HL-60 (cell line): ENCODE results near the gene PPP1R12C.

ENCODE experiments used
- DNase-seq, 2 experiments: peaks; one replicate each; pipeline ENCODE4 v3.0.0-alpha.2; 2010 to 2020; ENCODE audit warnings: low read depth in 1 of 2, low spot score in 1 of 2
- H3K27ac ChIP-seq: fragments of 250-450 bp; sonication (Bioruptor Pico); replicated peaks from 2 replicates; pipeline ENCODE4 v1.5.1; 2020; ENCODE audit warnings: mild to moderate bottlenecking, moderate library complexity
- H3K27me3 ChIP-seq: fragments of 250-450 bp; sonication (Bioruptor Pico); 2 replicates; pipeline ENCODE4 v1.5.1; 2021; ENCODE audit warnings: mild to moderate bottlenecking, moderate library complexity; ENCODE audit not compliant: insufficient read depth, poor library complexity, severe bottlenecking
- H3K4me3 ChIP-seq: replicated peaks from 2 replicates; pipeline ENCODE4 v1.5.1; 2011; ENCODE audit warnings: mild to moderate bottlenecking, control low read depth, low read length; ENCODE audit not compliant: insufficient read depth
- GABPA ChIP-seq: IDR thresholded peaks from 2 replicates; pipeline ENCODE4 v1.6.1; 2012; ENCODE audit warnings: low read depth
- POLR2AphosphoS5 ChIP-seq: IDR thresholded peaks from 2 replicates; pipeline ENCODE4 v1.6.1; 2012; ENCODE audit warnings: low read depth
- SPI1 ChIP-seq: IDR thresholded peaks from 2 replicates; pipeline ENCODE4 v1.6.1; 2012; ENCODE audit warnings: low read depth, mild to moderate bottlenecking, borderline replicate concordance
- TF ChIP-seq, protein P1 (sequence below): IDR thresholded peaks from one replicate; pipeline ENCODE4 v1.5.1; 2011; ENCODE audit warnings: low read length, control low read depth, inconsistent platforms; ENCODE audit not compliant: insufficient read depth
- TF ChIP-seq, protein P2 (sequence below): IDR thresholded peaks from 2 replicates; pipeline ENCODE4 v1.6.1; 2012; ENCODE audit warnings: low read depth; ENCODE audit not compliant: insufficient replicate concordance

PPP1R12C gene

DNA sequence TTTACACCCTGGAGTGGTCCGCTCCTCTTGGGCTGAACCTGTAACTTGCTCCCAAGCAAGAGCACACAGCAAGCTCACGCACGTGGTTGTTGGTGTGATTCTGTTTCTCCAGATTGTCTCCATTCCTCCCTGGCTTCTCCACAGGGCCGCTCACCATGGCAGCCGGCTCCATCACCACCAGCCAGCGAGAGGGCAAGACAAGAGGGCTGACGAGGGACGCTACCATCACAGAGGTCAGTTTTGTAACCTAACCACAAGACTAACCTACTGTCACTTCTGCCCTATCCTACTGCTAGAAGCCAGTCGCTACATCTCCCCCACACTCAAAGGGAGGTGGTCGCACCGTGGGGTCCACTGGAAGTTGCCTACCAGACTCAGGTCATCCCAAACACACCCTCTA, 74.7 kb downstream of the PPP1R12C start:
- TF ChIP-seq POLR2AphosphoS5 (no peak), SPI1 (no peak), GABPA (no peak)
- TF ChIP-seq, protein P1, sequence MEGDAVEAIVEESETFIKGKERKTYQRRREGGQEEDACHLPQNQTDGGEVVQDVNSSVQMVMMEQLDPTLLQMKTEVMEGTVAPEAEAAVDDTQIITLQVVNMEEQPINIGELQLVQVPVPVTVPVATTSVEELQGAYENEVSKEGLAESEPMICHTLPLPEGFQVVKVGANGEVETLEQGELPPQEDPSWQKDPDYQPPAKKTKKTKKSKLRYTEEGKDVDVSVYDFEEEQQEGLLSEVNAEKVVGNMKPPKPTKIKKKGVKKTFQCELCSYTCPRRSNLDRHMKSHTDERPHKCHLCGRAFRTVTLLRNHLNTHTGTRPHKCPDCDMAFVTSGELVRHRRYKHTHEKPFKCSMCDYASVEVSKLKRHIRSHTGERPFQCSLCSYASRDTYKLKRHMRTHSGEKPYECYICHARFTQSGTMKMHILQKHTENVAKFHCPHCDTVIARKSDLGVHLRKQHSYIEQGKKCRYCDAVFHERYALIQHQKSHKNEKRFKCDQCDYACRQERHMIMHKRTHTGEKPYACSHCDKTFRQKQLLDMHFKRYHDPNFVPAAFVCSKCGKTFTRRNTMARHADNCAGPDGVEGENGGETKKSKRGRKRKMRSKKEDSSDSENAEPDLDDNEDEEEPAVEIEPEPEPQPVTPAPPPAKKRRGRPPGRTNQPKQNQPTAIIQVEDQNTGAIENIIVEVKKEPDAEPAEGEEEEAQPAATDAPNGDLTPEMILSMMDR: no peak
- TF ChIP-seq, protein P2, sequence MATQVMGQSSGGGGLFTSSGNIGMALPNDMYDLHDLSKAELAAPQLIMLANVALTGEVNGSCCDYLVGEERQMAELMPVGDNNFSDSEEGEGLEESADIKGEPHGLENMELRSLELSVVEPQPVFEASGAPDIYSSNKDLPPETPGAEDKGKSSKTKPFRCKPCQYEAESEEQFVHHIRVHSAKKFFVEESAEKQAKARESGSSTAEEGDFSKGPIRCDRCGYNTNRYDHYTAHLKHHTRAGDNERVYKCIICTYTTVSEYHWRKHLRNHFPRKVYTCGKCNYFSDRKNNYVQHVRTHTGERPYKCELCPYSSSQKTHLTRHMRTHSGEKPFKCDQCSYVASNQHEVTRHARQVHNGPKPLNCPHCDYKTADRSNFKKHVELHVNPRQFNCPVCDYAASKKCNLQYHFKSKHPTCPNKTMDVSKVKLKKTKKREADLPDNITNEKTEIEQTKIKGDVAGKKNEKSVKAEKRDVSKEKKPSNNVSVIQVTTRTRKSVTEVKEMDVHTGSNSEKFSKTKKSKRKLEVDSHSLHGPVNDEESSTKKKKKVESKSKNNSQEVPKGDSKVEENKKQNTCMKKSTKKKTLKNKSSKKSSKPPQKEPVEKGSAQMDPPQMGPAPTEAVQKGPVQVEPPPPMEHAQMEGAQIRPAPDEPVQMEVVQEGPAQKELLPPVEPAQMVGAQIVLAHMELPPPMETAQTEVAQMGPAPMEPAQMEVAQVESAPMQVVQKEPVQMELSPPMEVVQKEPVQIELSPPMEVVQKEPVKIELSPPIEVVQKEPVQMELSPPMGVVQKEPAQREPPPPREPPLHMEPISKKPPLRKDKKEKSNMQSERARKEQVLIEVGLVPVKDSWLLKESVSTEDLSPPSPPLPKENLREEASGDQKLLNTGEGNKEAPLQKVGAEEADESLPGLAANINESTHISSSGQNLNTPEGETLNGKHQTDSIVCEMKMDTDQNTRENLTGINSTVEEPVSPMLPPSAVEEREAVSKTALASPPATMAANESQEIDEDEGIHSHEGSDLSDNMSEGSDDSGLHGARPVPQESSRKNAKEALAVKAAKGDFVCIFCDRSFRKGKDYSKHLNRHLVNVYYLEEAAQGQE: no peak
- Histone ChIP-seq H3K27me3 (no peaks in the 10 kb centered on the region), H3K27ac (no peak overlapping the region), H3K4me3 (no peak overlapping the region)
- DNase-seq: no peak

DNA sequence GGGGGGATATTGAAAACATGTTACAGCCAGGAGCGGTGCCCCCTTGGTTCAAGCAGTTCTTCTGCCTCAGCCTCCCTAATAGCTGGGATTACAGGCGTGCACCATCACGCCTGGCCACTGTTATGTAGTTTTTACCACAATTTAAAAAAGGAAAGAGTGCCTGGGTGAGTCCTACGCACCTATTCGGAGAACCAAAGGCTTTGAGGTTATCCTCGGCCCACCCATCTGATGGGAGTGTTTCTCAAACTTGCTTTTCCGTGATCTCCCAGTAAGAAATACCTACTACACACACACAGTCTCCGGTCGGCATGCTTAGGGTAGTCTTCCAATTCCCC, 75.1 kb downstream of the PPP1R12C start:
- Histone ChIP-seq H3K4me3 (no peak overlapping the region), H3K27me3 (no peaks in the 10 kb centered on the region), H3K27ac (no peak overlapping the region)
- no peak for TF ChIP-seq SPI1
- TF ChIP-seq GABPA: no peak
- TF ChIP-seq, protein P2: no peak
- TF ChIP-seq, protein P1: no peak
- TF ChIP-seq POLR2AphosphoS5: no peak
- no peak for DNase-seq

DNA sequence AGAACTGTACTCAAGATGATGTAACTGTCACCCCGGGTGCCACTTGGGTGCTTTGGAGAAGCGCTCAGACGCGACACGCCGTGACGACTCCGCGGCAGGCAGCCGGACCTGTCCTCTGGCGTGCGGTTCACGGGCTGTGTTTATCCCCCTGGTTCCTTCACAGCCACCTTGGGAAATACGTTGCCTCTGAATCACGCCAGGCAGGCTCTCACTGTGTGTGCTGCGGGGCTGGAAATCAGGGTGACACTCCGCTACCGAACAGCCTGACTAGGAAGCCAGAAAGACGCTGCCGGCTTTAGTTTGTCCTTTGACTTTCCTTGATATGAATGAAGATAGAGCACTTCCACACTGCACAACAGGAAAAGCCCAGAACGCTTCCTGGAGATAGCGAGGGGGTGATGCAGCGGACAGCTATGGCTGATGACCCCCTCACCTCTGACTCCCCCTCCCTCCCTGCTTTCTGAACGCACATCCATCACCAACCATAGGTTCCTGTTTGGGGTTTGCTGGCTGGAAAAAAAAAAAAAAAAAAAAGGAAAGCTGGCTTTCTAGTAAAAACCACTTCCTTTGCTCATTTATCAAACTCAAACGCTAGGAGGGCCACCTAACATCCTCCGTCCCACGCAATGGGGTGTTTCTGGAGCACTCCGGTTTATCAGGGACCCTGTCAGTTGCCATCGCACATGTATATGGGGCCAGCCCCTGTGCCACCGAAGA, 75.7 kb downstream of the PPP1R12C start:
- DNase-seq: no peak
- Histone ChIP-seq H3K4me3 (no peak overlapping the region), H3K27me3 (no peaks in the 10 kb centered on the region), H3K27ac (no peak overlapping the region)
- TF ChIP-seq POLR2AphosphoS5: no peak

DNA sequence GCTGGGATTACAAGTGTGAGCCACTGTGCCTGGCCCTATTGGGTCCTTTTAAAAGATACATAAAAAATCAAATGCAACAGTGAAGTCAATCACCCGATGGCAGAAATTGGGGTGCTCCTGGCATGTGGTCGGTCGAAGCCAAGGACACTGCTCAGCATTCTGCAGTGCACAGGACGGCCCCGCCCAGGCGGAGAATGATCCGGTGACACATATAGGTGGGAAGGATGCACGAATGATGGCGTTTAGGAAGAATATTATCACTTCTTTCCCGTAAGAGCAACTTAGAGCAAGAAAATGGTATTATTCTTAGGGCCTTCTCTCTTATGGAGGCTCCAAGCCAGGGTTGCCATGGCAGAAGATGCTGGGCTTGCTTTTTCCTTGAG, 76.2 kb downstream of the PPP1R12C start:
- DNase-seq: no peak
- Histone ChIP-seq H3K4me3 (no peak overlapping the region), H3K27me3 (no peaks in the 10 kb centered on the region), H3K27ac (no peak overlapping the region)
- TF ChIP-seq SPI1: no peak
- no peak for TF ChIP-seq GABPA
- TF ChIP-seq, protein P2: no peak
- TF ChIP-seq POLR2AphosphoS5: no peak
- TF ChIP-seq, protein P1: no peak
